Activated T-helper 17 cell treated with anti-CD3 and anti-CD28 coated beads, Interleukin-2, amount 50 U/mL, for 72 hours (primary cell): Measurements from ENCODE around the gene TAP1. TPM values are rescaled to one million over a fixed set of nuclear protein-coding genes. Genes with fewer than 3 reads are reported as not detected.
A peak's percentile ranks its signal among the peaks of the same experiment; 100 is the strongest.
"Not testable (repeated sequence)": the region's sequence is repeated elsewhere in the genome, so short reads cannot be mapped to it uniquely, and the experiment has no call there.

Source experiments
- ATAC-seq: fragments of 150-1000 bp; cut with Tn5 transposase; replicated peaks from 2 replicates; pipeline ENCODE4 v1.10.0; 2021; ENCODE audit warnings: mild to moderate bottlenecking, moderate library complexity
- H3K27ac Mint-ChIP-seq: one replicate; pipeline ENCODE4 v1.8.0; 2022; ENCODE audit warnings: mixed read lengths
- H3K27me3 Mint-ChIP-seq: one replicate; pipeline ENCODE4 v1.8.0; 2022; ENCODE audit warnings: mixed read lengths
- H3K36me3 Mint-ChIP-seq: one replicate; pipeline ENCODE4 v1.8.0; 2022; ENCODE audit warnings: low read depth, mild to moderate bottlenecking, mixed read lengths
- H3K4me1 Mint-ChIP-seq: one replicate; pipeline ENCODE4 v1.8.0; 2022; ENCODE audit warnings: mixed read lengths
- H3K4me3 Mint-ChIP-seq: one replicate; pipeline ENCODE4 v1.8.0; 2022; ENCODE audit warnings: mild to moderate bottlenecking, mixed read lengths
- H3K9me3 Mint-ChIP-seq: one replicate; pipeline ENCODE4 v1.8.0; 2022; ENCODE audit warnings: mixed read lengths
- total RNA-seq, 2 donors: library from RNA; stranded (reverse); gene quantifications; one replicate each; pipeline ENCODE4 v1.2.3, GENCODE V29; 2022

TAP1 gene
- total RNA-seq, 2 donors from 2014 or later = 302 to 387 TPM

DNA sequence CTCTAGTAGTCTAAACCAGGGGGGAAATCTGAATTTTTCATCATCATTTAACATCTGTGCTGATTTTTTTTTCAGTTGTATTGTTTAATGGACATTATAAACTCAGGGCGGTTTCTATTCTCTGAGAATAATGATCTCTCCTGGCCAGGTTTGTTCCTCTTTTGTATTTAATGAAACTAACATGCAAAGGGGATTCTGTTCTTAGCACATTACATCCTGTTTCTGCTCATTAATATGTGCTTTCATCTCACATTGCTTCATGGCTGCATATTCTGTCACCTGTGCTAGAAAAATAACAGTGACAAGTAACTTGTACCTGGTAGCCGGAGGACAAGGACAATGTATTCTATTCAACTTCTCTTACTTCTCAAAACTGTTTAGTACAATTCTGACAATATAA lies 37.5 kb downstream of the TAP1 start:
- Mint-ChIP-seq H3K4me3 (no peak overlapping the region), H3K9me3 (no peaks in the 10 kb centered on the region), H3K36me3 (peaks cover 5% of the 10 kb centered on the region), H3K27ac (no peak overlapping the region), H3K4me1 (no peaks in the 10 kb centered on the region), H3K27me3 (no peaks in the 10 kb centered on the region)
- no peak for ATAC-seq

- Mint-ChIP-seq H3K27ac (no peak overlapping the region), H3K27me3 (no peaks in the 10 kb centered on the region), H3K36me3 (peaks cover 5% of the 10 kb centered on the region), H3K9me3 (no peaks in the 10 kb centered on the region), H3K4me1 (no peaks in the 10 kb centered on the region), H3K4me3 (no peak overlapping the region)
- no peak for ATAC-seq
These were observed 38.4 kb downstream of the TAP1 start for GRCh38 chr6:32815115-32815514.

GRCh38 chr6:32814145-32814544 lies 39.4 kb downstream of the TAP1 start:
- Mint-ChIP-seq H3K36me3 (peaks cover 5% of the 10 kb centered on the region), H3K27me3 (no peaks in the 10 kb centered on the region), H3K9me3 (no peaks in the 10 kb centered on the region), H3K4me3 (no peak overlapping the region), H3K4me1 (no peaks in the 10 kb centered on the region), H3K27ac (peak overlapping the region; percentile 49)
- peak; percentile 68 for ATAC-seq

- no peak overlapping the region for H3K4me3 Mint-ChIP-seq
- H3K27ac Mint-ChIP-seq = no peak overlapping the region
- H3K36me3 Mint-ChIP-seq = peaks cover under 1% of the 10 kb centered on the region
- peaks cover 25% of the 10 kb centered on the region for H3K27me3 Mint-ChIP-seq
- no peaks in the 10 kb centered on the region for H3K9me3 Mint-ChIP-seq
- no peaks in the 10 kb centered on the region for H3K4me1 Mint-ChIP-seq
- no peak for ATAC-seq
These were observed 44.3 kb downstream of the TAP1 start for GRCh38 chr6:32809171-32809570.

DNA sequence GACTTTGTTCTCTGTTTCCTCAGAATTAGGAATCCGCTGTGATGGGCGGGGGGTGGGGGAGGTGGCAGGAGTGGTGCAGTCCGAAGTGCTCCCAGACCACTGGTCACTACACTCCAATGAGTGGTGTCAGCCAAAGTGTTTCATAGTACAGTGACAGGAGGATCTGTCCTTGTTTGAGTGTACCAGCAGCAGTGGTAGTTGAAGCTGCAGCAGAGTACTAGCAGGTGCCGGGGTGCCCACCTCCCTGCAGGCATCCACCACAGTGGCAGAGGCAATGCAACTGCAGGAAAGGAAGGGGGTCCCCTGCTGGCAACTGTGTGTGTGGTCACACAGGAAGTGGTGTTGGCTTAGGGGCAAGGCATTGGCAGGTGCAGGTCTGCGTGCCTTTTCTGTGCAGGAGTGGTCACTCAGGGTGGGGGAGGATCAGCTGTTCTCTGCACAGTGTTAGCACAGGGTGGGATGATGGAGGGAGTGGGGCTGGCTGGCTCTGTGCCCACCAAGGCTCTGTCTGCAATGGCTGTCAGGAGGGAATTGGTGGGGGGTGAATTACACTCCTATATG lies 46.4 kb downstream of the TAP1 start:
- Mint-ChIP-seq H3K9me3 (no peaks in the 10 kb centered on the region), H3K4me3 (no peak overlapping the region), H3K27me3 (peaks cover 41% of the 10 kb centered on the region), H3K27ac (no peak overlapping the region), H3K36me3 (no peaks in the 10 kb centered on the region), H3K4me1 (no peaks in the 10 kb centered on the region)
- no peak for ATAC-seq

- ATAC-seq, H3K4me3 Mint-ChIP-seq, H3K27ac Mint-ChIP-seq, H3K4me1 Mint-ChIP-seq, H3K36me3 Mint-ChIP-seq, H3K9me3 Mint-ChIP-seq: not testable (repeated sequence)
- peaks cover 52% of the 10 kb centered on the region for H3K27me3 Mint-ChIP-seq
These were observed 48.1 kb downstream of the TAP1 start for GRCh38 chr6:32805404-32805803.

DNA sequence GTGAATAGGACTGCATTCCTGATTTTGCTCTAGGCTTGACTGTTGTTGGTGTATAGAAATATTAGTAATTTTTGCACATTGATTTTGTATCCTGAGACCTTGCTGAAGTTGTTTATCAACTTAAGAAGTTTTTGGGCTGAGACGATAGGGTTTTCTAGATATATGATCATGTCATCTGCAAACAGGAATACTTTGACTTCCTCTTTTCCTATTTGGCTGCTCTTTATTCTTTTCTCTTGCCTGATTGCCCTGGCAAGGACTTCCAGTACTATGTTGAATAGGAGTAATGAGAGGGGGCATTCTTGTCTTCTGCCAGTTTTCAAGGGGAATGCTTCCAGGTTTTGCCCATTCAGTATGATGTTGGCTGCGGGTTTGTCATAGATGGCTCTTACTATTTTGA lies 50.1 kb downstream of the TAP1 start:
- no peaks in the 10 kb centered on the region for H3K36me3 Mint-ChIP-seq
- H3K4me1 Mint-ChIP-seq = no peaks in the 10 kb centered on the region
- ATAC-seq = no peak
- H3K9me3 Mint-ChIP-seq = peaks cover 5% of the 10 kb centered on the region
- peaks cover 59% of the 10 kb centered on the region for H3K27me3 Mint-ChIP-seq
- H3K27ac Mint-ChIP-seq = no peak overlapping the region
- H3K4me3 Mint-ChIP-seq = no peak overlapping the region

- ATAC-seq = no peak
- no peaks in the 10 kb centered on the region for H3K36me3 Mint-ChIP-seq
- H3K27me3 Mint-ChIP-seq = peaks cover 52% of the 10 kb centered on the region
- H3K9me3 Mint-ChIP-seq = peaks cover 6% of the 10 kb centered on the region
- no peak overlapping the region for H3K4me3 Mint-ChIP-seq
- no peak overlapping the region for H3K27ac Mint-ChIP-seq
- no peaks in the 10 kb centered on the region for H3K4me1 Mint-ChIP-seq
These were observed 53.8 kb downstream of the TAP1 start for GRCh38 chr6:32799740-32800139.

DNA sequence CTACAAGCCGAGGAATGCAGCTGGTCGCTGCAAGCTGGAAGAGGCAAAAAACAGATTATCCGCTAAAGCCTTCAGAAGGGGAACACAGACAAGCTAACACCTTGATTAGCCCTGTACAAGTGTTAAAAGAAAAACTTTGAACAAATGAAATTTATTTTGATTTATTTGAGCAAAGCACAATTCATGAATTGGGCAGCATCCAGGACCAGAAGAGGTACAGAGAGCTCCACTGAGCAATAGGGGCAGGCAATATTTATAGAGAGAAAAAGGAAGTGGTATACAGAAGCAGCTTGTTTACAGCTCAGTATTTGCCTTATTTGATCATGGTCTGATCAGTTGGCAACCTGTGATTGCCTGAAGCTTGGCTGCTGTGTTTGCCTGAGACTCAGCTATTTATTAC lies 54.3 kb downstream of the TAP1 start:
- Mint-ChIP-seq H3K27ac (no peak overlapping the region), H3K9me3 (peaks cover 6% of the 10 kb centered on the region), H3K36me3 (no peaks in the 10 kb centered on the region), H3K4me1 (no peaks in the 10 kb centered on the region), H3K4me3 (no peak overlapping the region), H3K27me3 (peaks cover 52% of the 10 kb centered on the region)
- no peak for ATAC-seq

DNA sequence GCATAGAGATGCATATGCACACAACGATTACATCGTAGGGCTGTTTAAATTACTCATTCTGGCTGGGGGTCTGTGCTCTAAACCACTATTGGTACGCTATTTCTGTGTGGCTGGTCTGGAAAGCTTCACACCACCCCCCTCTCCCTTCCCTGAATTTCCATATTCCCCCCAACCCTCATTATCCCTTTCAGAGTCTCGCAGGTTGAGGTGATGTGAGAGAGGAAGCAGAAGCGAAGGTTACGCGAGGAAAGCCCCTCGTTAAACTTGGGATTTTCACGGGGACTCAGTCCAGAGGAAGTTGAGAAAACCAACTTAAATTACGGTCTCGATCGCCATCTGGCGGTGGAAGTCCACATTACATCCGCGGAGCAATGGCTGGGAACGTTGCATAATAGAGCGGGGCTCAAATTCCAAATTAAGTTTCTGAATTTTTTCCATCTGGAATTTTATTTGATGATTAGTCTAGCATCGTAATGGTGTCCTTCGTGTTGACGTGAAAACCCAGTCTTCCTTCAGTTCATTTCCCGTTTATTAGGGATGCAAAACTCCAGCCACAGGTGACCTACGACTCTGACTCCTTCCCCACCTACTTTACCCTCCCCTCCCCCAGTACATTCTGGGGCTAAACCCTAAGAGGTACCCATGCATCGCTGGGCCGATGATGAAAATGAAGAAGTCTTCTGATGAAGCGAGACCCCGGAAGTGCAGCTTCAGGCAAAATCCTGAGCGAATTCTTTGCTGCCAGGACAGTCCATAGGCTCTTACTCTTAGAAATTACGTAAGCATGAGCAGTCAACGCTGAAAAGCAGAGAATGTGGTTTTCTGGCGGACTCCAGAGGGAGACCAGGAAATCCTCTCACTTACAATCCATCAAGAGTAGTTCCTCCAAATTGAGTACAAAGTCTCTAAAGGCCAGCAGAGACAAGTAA lies 56.4 kb downstream of the TAP1 start:
- Mint-ChIP-seq H3K4me3 (peak overlapping the region; percentile 38), H3K27ac (no peak overlapping the region)

More for the DNA sequence above, 56.4 kb downstream of the TAP1 start:
- no peaks in the 10 kb centered on the region for H3K4me1 Mint-ChIP-seq
- no peaks in the 10 kb centered on the region for H3K36me3 Mint-ChIP-seq
- H3K9me3 Mint-ChIP-seq = peaks cover 6% of the 10 kb centered on the region
- peaks cover 50% of the 10 kb centered on the region for H3K27me3 Mint-ChIP-seq
- ATAC-seq = peak; percentile 62

Other genes starting within 250 kb of the TAP1 start
- 10 to 100 TPM in 1 of 2 donors, 1 to 10 TPM in 1; 1.1 to 11.6 TPM for gene HLA-DQA1, start 216.3 kb downstream of the TAP1 start, total RNA-seq
- gene HLA-DQB1, start 187.0 kb downstream of the TAP1 start, total RNA-seq = 10 to 100 TPM in 1 of 2 donors, 1 to 10 TPM in 1; 3.4 to 25.5 TPM
- gene HLA-DQA2, start 112.3 kb downstream of the TAP1 start, total RNA-seq = under 1 TPM; 0.17 to 0.77 TPM
- gene HLA-DQB2, start 90.2 kb downstream of the TAP1 start, total RNA-seq = 1 to 10 TPM; 1.5 to 2.0 TPM
- gene HLA-DOB, start 36.7 kb downstream of the TAP1 start, total RNA-seq = 1 to 10 TPM; 2.8 to 4.2 TPM
- gene TAP2, start 15.0 kb downstream of the TAP1 start, total RNA-seq = 100 to 1,000 TPM in 1 of 2 donors, 10 to 100 TPM in 1; 94.0 to 169 TPM
- 100 to 1,000 TPM; 286 to 344 TPM for gene PSMB8, start 9.7 kb downstream of the TAP1 start, total RNA-seq
- 100 to 1,000 TPM; 203 to 215 TPM for gene PSMB9, start 488 bp upstream of the TAP1 start, total RNA-seq
- gene HLA-DMB, start 87.3 kb upstream of the TAP1 start, total RNA-seq = 10 to 100 TPM in 1 of 2 donors, 1 to 10 TPM in 1; 2.7 to 17.7 TPM
- 10 to 100 TPM; 22.4 to 53.8 TPM for gene HLA-DMA, start 99.4 kb upstream of the TAP1 start, total RNA-seq
- gene BRD2, start 114.9 kb upstream of the TAP1 start, total RNA-seq = 100 to 1,000 TPM; 229 to 281 TPM
- 1 to 10 TPM in 1 of 2 donors, under 1 TPM in 1; 0.56 to 7.8 TPM for gene HLA-DOA, start 155.9 kb upstream of the TAP1 start, total RNA-seq
- 100 to 1,000 TPM in 1 of 2 donors, 10 to 100 TPM in 1; 40.5 to 136 TPM for gene HLA-DPA1, start 219.9 kb upstream of the TAP1 start, total RNA-seq
- 10 to 100 TPM; 21.4 to 69.1 TPM for gene HLA-DPB1, start 222.3 kb upstream of the TAP1 start, total RNA-seq